Activated CD4-positive, CD25-positive, alpha-beta regulatory T cell treated with anti-CD3 and anti-CD28 coated beads, Interleukin-2, amount 50 U/mL, for 16 hours (primary cell): Measurements from ENCODE around the gene CDK1.

Experiments used
- DNase-seq: peaks from one replicate; pipeline ENCODE4 v3.0.0-alpha.2; 2020; ENCODE audit warnings: low read depth, low spot score

Gene CDK1

GRCh38 chr10:60777696-60778213 lies 523 bp upstream of the CDK1 start:
- no peak for DNase-seq

DNA sequence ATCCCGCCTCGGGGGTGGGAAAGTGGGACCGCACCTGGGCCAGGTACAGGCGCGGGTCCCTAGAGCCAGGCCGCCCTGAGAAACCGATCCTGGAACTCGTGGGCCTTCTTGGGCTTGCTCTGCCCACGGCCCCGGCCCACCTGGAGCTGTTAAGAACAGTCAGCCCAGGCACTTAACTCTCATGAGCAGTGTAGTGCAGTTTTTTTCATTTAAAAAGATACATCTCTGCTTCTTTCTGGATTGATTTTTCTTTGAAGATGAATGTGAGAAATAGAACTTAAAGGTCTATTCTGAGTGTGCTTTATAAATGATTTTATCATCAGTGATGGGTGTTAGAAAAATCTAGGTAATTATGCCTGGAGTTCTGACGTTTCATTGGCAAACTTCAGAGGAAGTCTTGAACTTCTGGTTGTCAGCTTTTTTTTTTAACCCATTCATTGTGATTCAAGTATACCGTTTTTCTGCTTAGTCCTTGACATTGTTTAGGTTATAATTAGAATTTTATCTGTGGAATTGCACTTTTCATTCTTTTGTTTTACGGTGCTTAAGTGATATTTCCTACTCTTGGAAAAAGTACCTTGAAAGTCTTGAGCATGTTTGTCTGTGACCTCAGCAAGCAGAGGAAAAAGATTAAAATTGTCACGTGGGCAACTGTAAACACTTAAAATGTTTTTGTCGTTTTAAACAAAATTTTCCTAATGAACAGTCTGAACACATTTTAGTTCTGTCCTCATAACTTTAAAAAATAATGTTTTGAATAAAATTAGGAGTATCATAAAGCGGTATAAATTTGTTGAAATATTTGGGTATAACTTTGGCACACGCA lies 906 bp downstream of the CDK1 start:
- DNase-seq = no peak

DNA sequence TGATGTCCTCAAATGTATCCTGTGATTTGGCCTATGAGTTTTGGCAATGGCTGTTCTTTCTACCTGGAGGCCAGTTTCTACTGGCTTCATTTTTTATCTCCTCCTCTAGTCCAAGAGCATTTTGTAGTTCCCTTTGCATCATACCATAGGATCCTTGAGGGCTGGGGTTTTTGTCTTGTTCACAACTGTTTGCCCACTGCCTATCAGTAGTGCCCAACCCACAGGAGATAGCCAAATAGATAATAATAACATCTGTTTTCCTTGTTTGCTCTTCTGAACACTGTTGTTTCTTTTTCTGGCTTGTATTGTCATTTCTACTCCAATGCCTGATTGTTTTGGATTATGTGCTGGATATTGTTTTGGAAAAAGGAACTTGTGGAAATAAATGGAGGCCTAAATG lies 3.4 kb downstream of the CDK1 start:
- DNase-seq = no peak

GRCh38 chr10:60784641-60785040 lies 6.4 kb downstream of the CDK1 start:
- DNase-seq = no peak

GRCh38 chr10:60788544-60788943 lies 10.3 kb downstream of the CDK1 start:
- no peak for DNase-seq

GRCh38 chr10:60789340-60789739 lies 11.1 kb downstream of the CDK1 start:
- DNase-seq = no peak

GRCh38 chr10:60794953-60795352 lies 16.7 kb downstream of the CDK1 start:
- DNase-seq = no peak

DNA sequence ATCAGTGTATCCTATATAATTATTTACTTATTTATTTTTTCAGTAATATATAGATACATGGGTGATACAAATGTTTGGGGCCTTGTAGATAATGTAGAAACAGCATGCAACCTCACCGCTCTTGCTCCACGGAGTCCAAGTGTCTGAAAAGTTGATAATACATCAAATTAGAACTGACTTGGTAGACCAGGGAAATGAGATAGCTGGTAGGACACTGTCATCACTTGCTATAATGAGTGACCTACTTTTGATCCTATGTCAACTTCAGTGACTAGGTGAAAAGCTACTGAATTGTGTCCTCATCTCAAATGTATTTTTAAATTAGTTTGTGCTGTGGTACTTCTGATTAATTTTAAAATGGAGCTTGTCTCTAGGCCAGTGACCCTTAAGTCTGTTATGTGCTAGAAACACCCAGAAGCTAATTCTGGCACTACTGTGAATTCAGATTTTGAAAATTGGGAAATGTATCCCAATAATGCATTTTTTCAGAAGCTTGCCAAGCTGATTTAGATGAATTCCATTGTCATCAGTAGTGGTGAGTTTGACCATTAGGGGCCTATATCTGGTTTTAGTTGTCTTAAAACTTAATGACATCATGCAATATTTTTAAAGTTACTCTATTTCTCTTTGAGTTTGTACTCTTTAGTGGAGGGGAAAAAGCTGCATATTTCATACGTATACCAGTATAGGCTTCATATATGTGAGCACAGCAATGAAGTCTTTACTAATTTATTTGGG lies 17.4 kb downstream of the CDK1 start:
- DNase-seq = no peak

- no peak for DNase-seq
Measured at GRCh38 chr10:60796481-60796880, 18.2 kb downstream of the CDK1 start.

DNA sequence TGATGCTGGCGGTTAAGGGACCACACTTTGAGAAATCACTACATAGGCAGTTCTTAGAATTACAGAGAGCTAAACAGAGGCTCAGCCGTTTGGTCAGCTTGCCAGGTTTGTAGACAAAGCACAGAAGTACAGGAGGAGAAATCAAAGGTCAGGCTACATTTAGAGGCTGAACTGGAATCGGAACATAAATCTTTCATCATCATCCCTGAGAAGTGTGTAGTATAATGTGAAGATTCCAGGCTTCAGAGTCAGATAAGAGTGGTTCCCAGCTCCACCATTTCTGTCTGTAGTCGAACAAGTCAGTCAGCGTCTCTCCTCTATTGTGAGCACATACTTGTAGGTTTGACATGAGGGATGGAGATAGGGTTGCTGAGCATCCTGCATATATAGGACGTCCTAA lies 18.9 kb downstream of the CDK1 start:
- DNase-seq = no peak

- no peak for DNase-seq
Measured at GRCh38 chr10:60798031-60798430, 19.8 kb downstream of the CDK1 start.

- no peak for DNase-seq
Measured at GRCh38 chr10:60798870-60799269, 20.6 kb downstream of the CDK1 start.

DNA sequence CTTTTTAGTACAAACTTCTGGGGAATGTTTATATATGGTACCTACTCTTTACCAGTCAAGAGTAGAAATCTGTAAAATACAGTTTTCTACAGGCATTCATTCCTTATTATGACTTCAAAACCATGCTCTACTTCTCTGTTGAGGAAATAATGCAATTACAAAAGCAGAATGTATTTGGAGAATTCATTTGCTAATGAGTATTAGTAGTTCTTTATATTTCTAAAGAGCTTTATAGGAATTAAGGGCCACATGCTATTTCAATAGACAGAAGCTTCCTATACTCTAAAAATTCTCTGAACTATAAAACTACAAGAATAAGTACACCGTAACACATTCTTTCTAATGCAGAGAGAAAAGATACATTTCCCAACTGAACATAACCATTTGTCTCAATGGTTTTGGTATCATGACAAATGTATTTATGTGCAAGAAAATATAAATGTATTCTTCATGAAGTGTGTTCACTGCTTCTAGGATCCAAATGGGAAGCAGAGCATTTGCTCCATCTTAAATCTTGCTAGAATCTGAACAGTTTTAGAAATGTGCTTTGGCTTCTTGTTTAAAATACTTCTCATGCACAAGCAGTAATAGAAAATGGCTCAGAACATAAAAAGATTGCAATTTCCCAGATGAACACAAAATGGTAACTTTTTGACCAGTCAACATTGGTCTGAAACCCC lies 21.8 kb downstream of the CDK1 start:
- no peak for DNase-seq

DNA sequence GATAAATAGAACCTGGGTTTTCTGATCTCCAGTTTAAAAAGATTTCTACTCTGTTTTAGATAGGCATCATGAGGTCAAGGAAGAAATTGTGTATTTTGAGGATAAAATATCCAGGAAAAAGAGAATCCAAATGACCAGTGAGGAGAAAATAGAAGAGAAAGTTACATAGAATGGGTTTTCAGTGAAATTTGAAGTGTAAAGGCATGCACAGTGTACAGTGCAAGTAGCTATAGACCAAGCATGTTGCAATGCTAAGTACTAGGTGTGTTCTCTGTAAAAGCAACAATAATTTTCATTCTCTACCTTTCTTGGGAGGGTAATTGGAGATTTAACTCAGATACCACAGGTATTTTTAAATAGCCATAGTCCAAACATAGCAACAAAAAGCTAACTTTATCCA lies 22.6 kb downstream of the CDK1 start:
- DNase-seq = no peak

DNA sequence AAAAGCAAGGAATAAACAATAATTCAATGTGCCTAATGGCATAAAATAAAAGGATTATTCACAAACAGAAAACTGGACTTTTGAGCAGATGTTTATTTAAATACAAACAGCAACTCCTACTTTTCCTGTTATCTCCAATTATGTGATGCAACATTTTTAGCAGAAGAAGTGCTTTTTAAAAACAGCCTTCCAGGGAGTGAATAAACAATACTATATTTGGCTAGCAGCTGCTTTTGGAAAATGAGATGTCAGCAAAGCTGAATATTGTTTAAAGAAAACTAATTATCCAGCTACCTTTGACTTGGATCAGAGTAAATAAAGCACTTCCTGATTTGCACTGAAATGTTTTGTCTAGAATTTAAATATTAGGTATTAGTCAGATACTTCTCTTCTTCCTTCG lies 23.2 kb downstream of the CDK1 start:
- no peak for DNase-seq

GRCh38 chr10:60803433-60803832 lies 25.2 kb downstream of the CDK1 start:
- DNase-seq = no peak

- DNase-seq = no peak
Measured at GRCh38 chr10:60803865-60804264, 25.6 kb downstream of the CDK1 start.

DNA sequence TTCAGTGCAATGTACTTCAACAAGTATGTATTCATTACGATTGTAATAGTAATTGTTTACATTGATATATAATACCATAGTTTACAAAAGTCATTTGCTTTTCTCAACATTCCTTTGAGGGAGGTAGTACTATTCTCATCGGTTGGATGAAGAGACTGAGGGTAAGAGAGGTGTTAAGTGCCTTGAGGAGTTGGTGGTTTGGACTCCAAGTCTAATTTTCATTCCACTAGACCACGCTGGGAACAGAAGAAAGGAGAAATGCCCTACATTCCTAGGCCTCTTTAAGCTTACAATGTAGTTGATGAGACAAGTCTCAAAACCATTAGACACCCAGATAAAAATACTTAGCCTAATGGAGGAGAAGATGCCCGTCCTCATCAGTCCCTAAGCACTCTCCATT lies 28.6 kb downstream of the CDK1 start:
- DNase-seq = no peak

DNA sequence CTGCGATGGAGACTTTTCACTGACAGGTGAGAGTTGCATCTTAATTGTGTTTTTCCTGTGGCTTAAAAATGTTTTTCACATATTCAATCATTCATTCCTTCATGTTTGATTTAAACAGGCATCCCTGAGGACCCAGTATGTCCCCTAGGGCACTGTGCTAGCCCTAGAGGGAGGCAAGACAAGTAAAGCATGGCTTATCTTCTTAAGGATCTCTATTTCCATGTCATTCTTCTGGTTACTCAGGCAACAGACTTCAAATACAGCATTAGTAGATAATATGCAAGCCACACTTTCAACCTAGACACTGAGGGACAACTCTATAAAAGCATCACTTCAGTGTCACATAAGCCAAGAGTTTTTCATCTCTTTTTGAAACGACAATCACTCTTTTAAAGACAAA lies 29.2 kb downstream of the CDK1 start:
- DNase-seq = no peak

DNA sequence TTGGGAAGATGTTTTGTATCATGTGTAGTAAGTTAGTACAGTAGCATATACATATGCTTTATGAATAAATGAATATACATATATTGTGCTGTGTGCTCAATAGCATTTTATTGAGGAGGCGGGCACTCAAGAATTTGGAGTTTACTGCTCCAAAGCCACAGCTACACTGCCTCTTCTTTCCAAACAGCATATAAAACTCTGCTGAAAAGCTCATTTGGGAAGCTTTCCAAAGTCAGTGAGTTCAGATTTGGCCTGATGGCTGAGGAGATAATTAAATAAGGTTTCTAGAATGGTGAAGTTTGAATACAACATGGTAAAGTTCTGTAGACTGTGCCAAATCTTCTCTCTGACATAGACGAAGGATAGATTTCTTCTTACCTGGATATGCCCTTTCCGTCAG lies 29.8 kb downstream of the CDK1 start:
- no peak for DNase-seq

DNA sequence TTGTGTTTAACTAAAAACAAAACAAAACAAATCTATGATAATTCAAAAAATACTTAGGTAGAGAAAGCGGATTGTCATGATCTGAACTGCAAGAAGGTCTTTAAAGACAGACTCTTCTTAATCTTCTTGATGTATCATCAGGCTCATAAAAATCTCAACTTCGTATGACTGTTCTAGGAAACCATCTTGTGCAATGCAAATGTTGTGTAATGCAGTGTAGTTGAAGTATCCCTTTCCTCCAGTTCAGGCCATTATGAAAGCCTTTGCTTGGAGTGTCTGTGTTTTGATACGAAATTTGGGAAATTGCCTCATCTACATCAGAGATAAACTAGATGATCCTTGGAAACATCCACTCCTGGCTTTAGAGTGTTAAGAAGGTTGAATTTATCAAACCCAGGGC lies 30.9 kb downstream of the CDK1 start:
- DNase-seq = no peak

GRCh38 chr10:60810437-60811182 lies 32.3 kb downstream of the CDK1 start:
- no peak for DNase-seq
